NCI-H82 (cell line): ENCODE measurements around the gene TAS2R41.
A peak's percentile ranks its signal among the peaks of the same experiment; 100 is the strongest.
"Not testable (repeated sequence)": the region's sequence is repeated elsewhere in the genome, so short reads cannot be mapped to it uniquely, and the experiment has no call there.

ENCODE experiments used
- DNase-seq: peaks from one replicate; lab custom pipeline; 2025; lab: John Stamatoyannopoulos, UW

Gene TAS2R41

DNA sequence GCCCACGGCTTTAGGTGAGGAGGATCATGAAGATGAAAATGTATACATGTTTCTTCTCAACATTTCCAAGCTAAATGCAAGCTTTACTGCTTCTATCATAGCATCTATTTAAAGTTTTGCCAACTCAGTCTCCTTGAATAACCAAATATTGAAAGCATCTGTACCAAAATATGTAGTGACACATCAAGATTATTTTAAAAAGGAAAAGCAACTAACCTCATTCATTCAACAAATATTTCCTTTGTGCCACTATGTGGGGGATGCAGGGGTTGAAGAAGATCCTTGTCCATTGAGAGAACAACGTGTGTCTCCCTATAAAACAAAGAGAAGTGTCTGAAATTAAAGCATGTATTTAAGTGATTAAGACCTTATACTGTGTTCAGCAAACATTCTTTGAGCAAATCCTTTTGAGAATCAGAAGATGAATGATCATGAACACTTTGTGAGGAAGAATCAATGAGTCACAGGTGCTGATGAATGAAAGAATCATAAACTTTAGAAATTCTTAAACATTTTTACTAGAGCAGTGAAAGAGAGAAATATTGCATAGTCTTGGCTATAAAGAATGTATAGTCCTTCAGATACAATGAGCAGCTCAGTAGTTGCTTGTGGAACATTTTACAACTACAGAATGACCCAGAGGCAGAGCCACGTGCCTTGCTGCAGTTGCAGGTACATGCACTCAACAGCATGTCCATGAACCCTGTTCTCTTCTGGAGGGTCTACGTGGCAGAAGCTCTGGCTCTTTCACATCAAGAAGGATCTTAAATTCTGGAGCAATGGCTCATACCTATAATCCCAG, 20.5 kb upstream of the TAS2R41 start:
- no peak for DNase-seq

DNA sequence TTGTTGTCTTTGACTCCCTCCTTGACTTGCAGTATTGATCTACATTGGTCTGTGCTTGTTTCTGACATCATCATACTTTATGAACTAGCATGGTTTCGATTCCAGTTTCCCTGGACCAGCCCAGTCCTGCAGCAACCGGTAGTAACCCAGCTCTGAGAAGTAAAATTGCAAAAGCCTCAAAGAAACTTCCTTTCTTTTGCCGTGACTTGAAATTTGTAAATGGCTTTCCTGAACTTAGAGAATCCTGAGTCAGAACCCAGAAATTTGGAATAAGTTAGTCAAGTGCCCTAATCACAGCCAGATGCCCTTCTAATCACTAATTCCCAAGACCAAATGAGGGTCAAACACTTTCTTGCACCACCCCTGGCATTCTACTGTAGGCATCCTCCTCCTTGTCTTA, 19.4 kb upstream of the TAS2R41 start:
- no peak for DNase-seq

DNA sequence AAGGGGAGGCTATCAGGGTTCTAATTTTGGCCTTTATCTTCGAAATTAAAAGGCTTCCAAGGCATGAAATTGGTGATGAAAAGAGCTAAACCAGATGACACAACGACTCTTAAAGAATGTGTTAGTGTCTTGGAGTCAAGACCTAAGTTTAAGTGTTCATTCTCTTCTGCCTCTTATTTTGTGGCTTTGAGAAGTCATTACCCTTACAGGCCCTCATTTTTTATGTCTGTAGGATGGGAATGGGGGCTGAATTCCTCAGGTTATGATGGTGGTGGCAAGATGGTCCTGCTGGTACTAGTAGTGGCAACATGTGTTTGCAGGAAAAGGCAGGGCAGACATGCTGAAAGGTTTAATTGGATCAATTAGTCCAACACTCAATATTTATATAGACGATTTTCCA, 19.0 kb upstream of the TAS2R41 start:
- no peak for DNase-seq

DNA sequence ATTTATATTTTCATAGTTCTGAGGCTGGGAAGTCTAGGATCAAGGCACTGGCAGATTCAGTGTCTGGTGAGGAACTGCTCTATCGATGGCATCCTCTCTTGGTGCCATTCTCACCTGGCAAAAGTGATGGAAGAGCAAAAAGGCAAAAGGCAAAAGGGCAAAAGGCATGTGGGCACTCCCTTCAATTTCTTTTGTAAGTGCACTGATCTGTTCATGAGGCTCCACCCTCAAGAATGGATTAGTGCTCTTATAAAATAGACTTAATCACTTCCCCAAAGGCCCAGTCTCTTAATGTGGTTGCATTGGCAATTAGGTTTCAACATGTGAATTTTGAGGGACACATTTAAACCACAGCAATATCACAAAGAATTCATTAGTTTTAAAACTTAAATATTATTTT, 18.3 kb upstream of the TAS2R41 start:
- peak; percentile 30 for DNase-seq

- no peak for DNase-seq
These were observed 17.2 kb upstream of the TAS2R41 start for GRCh38 chr7:143460271-143460979.

DNA sequence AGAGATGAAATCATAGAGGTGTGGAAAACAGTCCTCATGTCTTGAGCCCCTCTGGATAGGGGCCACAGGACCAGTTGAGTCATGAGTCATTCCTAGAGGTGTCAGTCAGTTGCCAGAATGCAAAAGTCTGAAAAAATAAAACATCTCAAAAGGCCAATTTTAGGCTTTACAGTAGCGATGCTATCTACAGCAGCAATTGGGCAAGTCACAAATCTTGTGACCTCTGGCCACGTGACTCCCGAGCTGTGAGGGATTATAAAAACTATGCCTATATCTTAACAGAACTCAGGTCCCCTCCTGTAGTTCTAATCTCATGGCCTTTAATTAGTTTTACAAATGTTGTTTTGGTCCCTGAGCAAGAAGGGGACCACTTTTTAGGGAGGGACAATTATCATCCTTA, 15.6 kb upstream of the TAS2R41 start:
- no peak for DNase-seq

DNA sequence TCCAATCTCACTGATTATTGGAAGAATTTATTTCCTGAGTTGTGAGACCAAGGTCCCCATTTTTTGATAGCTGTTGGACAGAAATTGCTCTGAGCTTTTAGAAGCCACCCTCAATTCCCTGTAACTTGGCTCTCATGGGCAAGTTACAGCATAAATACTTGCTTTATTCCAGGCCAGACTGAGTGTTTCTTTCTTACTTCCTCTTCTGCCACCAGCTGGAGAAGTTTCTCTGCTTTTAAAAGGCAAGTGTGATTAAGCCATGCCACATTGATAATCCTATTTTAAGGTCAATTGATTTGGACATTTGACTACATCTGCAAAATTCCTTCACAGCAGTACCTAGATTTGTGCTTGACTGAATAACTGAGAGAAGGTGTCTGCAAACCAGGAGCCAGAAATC, 14.1 kb upstream of the TAS2R41 start:
- no peak for DNase-seq

DNA sequence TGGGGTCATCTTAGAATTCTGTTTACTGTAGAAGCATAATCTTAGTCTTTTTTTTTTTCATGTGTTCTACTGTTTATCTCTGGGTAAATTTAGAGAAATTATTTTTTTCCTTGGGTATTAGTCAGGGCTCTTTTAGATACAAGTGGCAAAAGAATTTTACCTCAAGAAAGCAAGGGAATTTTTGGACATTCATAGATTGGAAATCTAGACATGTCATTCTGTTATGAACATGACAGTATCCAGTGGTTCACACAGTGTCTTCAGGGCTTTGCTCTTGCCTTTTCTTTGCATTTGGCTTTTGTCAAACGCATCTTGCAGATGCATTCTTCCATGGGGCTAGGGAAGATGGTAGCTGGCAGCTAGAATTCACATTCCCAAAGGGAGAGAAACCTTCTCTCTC, 13.7 kb upstream of the TAS2R41 start:
- DNase-seq = no peak

DNA sequence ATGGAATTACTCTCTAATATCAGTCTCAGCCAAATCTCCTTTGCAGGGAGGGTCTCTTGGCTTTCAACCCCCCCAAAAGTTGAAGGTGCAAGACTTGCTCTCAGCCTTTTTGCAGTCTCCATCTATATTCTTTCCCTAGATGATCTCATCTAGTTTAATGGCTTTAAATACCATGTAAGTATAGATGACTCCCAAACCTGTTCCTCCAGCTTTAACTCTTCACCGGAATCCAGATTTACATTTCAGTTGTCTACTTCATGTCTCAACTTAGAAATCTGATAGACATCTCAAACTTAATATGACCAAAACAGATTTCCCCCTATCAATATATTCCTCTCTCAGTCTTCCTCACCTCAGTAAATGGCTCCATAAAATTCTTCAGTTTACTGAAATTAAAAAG, 9.9 kb upstream of the TAS2R41 start:
- no peak for DNase-seq

DNA sequence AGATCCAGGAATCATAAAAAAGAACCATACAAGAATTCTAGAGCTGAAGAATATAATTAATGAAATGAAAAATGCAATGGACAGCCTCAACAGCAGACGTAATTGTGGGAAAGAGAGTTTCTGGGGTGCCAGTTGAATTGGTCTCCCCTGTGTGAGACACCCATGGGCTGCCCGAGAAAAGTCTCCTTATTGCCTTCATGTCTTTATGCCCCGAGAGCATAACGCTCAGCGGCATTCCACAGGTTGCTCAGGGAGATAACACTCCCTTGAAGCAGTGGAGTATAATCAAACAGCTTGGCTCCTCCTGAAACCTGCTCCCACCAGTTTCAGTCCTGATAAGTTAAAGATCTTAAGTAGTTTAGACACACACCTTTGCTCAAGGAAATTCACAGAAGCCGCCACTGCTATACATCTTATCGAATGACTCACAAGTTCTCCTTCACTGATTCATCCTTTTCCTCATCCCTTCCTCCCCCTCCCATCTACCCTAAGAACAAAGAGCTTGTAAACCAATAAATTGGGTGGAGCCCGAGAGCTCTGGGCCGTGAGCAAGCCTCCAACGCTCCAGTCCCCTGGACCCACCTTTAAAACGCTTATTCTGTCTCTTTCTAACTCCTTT, 5.5 kb upstream of the TAS2R41 start:
- not testable (repeated sequence) for DNase-seq

- no peak for DNase-seq
These were observed 1.5 kb downstream of the TAS2R41 start for GRCh38 chr7:143479055-143479766.

DNA sequence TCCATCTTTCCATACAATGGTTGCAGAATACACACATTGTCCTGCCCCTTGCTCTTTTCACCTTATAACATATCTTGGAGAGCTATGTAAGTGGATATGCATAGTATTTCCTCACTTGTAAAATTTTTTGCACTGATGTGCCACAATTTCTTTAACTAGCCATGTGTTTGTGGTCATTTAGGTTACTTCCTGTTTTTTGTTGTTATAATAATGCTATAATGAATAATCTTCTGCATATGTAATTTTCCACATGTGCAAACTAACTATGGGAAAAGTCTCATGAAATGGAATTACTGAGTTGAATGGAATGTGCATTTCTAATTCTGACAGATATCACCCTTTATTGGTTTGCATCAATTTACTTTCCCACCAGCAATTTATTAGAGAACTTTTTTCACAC, 2.8 kb downstream of the TAS2R41 start:
- no peak for DNase-seq

DNA sequence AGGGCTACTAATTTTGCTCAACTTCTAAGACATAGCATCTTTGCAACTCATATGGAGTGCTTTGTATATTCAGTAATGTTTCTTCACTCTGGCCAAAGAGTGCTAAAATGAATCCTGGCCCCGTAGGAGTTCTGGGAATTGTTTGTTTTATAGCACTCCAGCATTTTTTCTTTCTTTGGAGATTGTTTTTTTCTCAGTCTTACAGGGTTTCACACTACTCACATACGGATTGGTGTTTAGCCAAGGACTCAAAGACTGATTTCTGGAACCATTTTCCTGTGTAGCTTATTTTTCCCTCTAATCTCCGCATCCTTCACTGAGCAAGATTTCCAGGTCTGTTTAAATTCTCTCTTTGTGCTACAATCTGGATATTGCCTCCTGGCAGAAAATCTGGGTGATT, 6.4 kb downstream of the TAS2R41 start:
- DNase-seq = no peak

GRCh38 chr7:143485094-143485493, 7.4 kb downstream of the TAS2R41 start:
- no peak for DNase-seq

DNA sequence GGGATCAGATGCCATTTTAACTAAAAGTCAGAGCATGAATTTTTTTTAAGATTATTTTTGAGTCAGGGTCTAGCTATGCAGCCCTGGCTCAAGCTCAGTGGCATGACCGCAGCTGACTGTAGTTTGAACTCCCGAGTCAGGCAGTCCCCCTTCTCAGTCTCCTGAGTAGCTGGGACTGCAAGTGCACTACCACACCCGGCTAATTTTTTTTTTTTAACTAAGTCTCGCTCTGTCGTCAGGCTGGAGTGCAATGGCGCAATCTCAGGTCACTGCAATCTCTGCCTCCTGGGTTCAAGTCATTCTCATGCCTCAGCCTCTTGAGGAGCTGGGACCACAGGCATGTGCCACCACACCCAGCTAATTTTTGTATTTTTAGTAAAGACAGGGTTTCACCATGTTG, 7.8 kb downstream of the TAS2R41 start:
- no peak for DNase-seq

DNA sequence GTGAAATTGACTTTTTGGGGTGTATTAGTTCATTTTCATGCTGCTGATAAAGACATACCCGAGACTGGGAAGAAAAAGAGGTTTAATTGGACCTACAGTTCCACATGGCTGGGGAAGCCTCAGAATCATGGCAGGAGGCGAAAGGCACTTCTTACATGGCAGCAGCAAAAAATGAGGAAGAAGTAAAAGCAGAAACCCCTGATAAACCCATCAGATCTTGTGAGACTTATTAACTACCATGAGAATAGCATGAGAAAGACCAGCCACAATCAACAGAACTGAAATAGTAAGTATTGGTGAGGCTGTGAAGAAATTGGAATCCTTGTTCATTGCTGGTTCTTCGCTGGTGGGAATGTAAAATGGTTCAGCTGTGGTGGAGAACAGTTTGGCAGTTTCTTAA, 8.6 kb downstream of the TAS2R41 start:
- DNase-seq = not testable (repeated sequence)

DNA sequence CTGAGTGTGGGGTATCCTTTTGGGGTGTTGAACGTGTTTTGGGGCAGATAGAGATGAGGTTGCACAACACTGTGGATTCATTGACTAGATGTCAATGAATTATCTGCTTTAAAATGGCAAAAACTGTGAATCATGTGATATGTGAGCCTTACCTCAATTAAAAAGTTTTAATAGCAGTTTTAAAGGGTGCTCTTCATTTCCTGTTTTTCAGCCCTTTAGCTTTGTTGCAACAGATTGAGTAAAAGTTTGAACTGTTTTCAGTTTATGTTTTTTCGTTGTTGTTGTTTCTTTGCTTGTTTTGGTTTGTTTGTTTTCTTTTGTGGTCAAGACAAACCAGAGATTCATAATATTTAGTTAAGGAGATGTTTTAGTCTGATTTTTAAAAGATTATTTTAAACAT, 9.4 kb downstream of the TAS2R41 start:
- no peak for DNase-seq

- no peak for DNase-seq
These were observed 9.9 kb downstream of the TAS2R41 start for GRCh38 chr7:143487566-143487965.

- DNase-seq = peak; percentile 58
These were observed 13.1 kb downstream of the TAS2R41 start for GRCh38 chr7:143490717-143491306.

- DNase-seq = peak; percentile 20
These were observed 14.4 kb downstream of the TAS2R41 start for GRCh38 chr7:143492043-143492471.

GRCh38 chr7:143492799-143493739, 15.4 kb downstream of the TAS2R41 start:
- no peak for DNase-seq
